Loucy (cell line): ENCODE results near the gene PTPRN2.
A peak's percentile ranks its signal among the peaks of the same experiment; 100 is the strongest.

Experiments
- H2AFZ ChIP-seq: fragments of 200-600 bp; sonication (generic); 2 replicates; pipeline ENCODE4 v1.6.0; 2016; ENCODE audit warnings: antibody characterized with exemption, mild to moderate bottlenecking, low read length, moderate library complexity
- H3F3A ChIP-seq: fragments of 200-600 bp; 2 replicates; pipeline ENCODE4 v1.6.0; 2016; ENCODE audit warnings: antibody characterized with exemption, low read depth, mild to moderate bottlenecking
- H3K27me3 ChIP-seq: fragments of 200-600 bp; sonication (generic); 2 replicates; pipeline ENCODE4 v1.6.1; 2014; ENCODE audit warnings: low read length, mild to moderate bottlenecking; ENCODE audit not compliant: insufficient read depth, poor library complexity, severe bottlenecking
- H3K36me3 ChIP-seq: fragments of 200-600 bp; sonication (generic); 2 replicates; pipeline ENCODE4 v1.6.1; 2016; ENCODE audit warnings: low read length; ENCODE audit not compliant: insufficient read depth
- H3K4me1 ChIP-seq: fragments of 200-600 bp; sonication (generic); 2 replicates; pipeline ENCODE4 v1.5.1; 2014; ENCODE audit warnings: low read length, mild to moderate bottlenecking; ENCODE audit not compliant: insufficient read depth, poor library complexity, severe bottlenecking
- H3K4me2 ChIP-seq: fragments of 200-600 bp; sonication (generic); 2 replicates; pipeline ENCODE4 v1.6.0; 2014; ENCODE audit warnings: antibody characterized with exemption, low read length, low read depth, mild to moderate bottlenecking; ENCODE audit not compliant: poor library complexity, severe bottlenecking
- H3K4me3 ChIP-seq: fragments of 200-600 bp; sonication (generic); 2 replicates; pipeline ENCODE4 v1.5.1; 2014; ENCODE audit warnings: low read length, mild to moderate bottlenecking, mixed read lengths; ENCODE audit not compliant: poor library complexity, severe bottlenecking
- H3K79me2 ChIP-seq: fragments of 200-600 bp; sonication (generic); 2 replicates; pipeline ENCODE4 v1.6.1; 2014; ENCODE audit warnings: low read length; ENCODE audit not compliant: insufficient read depth
- H3K9ac ChIP-seq: fragments of 200-600 bp; sonication (generic); 2 replicates; pipeline ENCODE4 v1.6.0; 2014; ENCODE audit warnings: mild to moderate bottlenecking, low read depth, low read length, moderate library complexity; ENCODE audit not compliant: poor library complexity, severe bottlenecking
- H3K9me2 ChIP-seq: fragments of 200-600 bp; sonication (generic); replicated peaks from 2 replicates; pipeline ENCODE4 v1.6.1; 2016; ENCODE audit warnings: low read depth, low read length, mixed read lengths
- H3K9me3 ChIP-seq: fragments of 200-600 bp; sonication (generic); 2 replicates; pipeline ENCODE4 v1.6.1; 2014; ENCODE audit warnings: mild to moderate bottlenecking, antibody characterized with exemption, low read length, low read depth; ENCODE audit not compliant: insufficient read depth
- H4K20me1 ChIP-seq: fragments of 200-600 bp; sonication (generic); 2 replicates; pipeline ENCODE4 v1.6.0; 2014; ENCODE audit warnings: antibody characterized with exemption, low read length, mild to moderate bottlenecking; ENCODE audit not compliant: insufficient read depth, poor library complexity, severe bottlenecking
- CTCF ChIP-seq: fragments of 200-600 bp; sonication (generic); conservative IDR thresholded peaks from 2 replicates; pipeline ENCODE4 v1.5.1; 2014; ENCODE audit warnings: mild to moderate bottlenecking, antibody characterized with exemption, low read length
- EZH2phosphoT487 ChIP-seq: fragments of 200-600 bp; IDR thresholded peaks from 2 replicates; pipeline ENCODE4 v1.6.1; 2018; ENCODE audit warnings: antibody characterized with exemption, mild to moderate bottlenecking, moderate library complexity, borderline replicate concordance

Gene PTPRN2

GRCh38 chr7:158573310-158573709 lies 14.3 kb downstream of the PTPRN2 start:
- no peak for TF ChIP-seq CTCF
- TF ChIP-seq EZH2phosphoT487, result no peak
- H3K4me2 ChIP-seq, result no peak overlapping the region
- H3K4me1 ChIP-seq, result no peaks in the 10 kb centered on the region

GRCh38 chr7:158572000-158572828 lies 15.4 kb downstream of the PTPRN2 start:
- no peak overlapping the region for H3K4me2 ChIP-seq

More at GRCh38 chr7:158573310-158573709, 14.3 kb downstream of the PTPRN2 start:
- no peaks in the 10 kb centered on the region for H3K79me2 ChIP-seq
- peaks cover 6% of the 10 kb centered on the region; the same call in 1 of the 2 replicates for H3K9me3 ChIP-seq
- H4K20me1 ChIP-seq, result no peaks in the 10 kb centered on the region
- H3K4me3 ChIP-seq, result no peak overlapping the region
- no peaks in the 10 kb centered on the region for H3K9me2 ChIP-seq
- H3K9ac ChIP-seq, result no peak overlapping the region
- H2AFZ ChIP-seq, result no peak overlapping the region
- no peaks in the 10 kb centered on the region for H3F3A ChIP-seq
- no peaks in the 10 kb centered on the region for H3K27me3 ChIP-seq
- H3K36me3 ChIP-seq, result no peaks in the 10 kb centered on the region

GRCh38 chr7:158570449-158571170 lies 17.0 kb downstream of the PTPRN2 start:
- H3K4me1 ChIP-seq, result no peaks in the 10 kb centered on the region
- no peak overlapping the region for H3K9ac ChIP-seq
- no peaks in the 10 kb centered on the region for H3K36me3 ChIP-seq
- no peaks in the 10 kb centered on the region for H3K9me2 ChIP-seq
- H3K9me3 ChIP-seq, result peaks cover 12% of the 10 kb centered on the region; the same call in 1 of the 2 replicates
- no peak overlapping the region for H2AFZ ChIP-seq
- no peaks in the 10 kb centered on the region for H3F3A ChIP-seq
- no peak overlapping the region for H3K4me2 ChIP-seq
- no peaks in the 10 kb centered on the region for H3K27me3 ChIP-seq
- H4K20me1 ChIP-seq, result no peaks in the 10 kb centered on the region
- no peak for TF ChIP-seq CTCF
- H3K4me3 ChIP-seq, result no peak overlapping the region
- H3K79me2 ChIP-seq, result no peaks in the 10 kb centered on the region

More at GRCh38 chr7:158572000-158572828, 15.4 kb downstream of the PTPRN2 start:
- H3K36me3 ChIP-seq, result no peaks in the 10 kb centered on the region
- H3K79me2 ChIP-seq, result no peaks in the 10 kb centered on the region
- no peak overlapping the region for H3K4me3 ChIP-seq
- H3K4me1 ChIP-seq, result no peaks in the 10 kb centered on the region
- no peak overlapping the region for H3K9ac ChIP-seq
- H3F3A ChIP-seq, result no peaks in the 10 kb centered on the region
- TF ChIP-seq CTCF (peak; percentile 15; the same call in 1 of the 2 replicates), EZH2phosphoT487 (no peak)
- H3K9me2 ChIP-seq, result no peaks in the 10 kb centered on the region
- peaks cover 9% of the 10 kb centered on the region; the same call in 1 of the 2 replicates for H3K9me3 ChIP-seq
- H3K27me3 ChIP-seq, result no peaks in the 10 kb centered on the region
- H4K20me1 ChIP-seq, result no peaks in the 10 kb centered on the region
- H2AFZ ChIP-seq, result no peak overlapping the region
